ENCODE measurements around the gene PLEKHA8.

Gene PLEKHA8

DNA sequence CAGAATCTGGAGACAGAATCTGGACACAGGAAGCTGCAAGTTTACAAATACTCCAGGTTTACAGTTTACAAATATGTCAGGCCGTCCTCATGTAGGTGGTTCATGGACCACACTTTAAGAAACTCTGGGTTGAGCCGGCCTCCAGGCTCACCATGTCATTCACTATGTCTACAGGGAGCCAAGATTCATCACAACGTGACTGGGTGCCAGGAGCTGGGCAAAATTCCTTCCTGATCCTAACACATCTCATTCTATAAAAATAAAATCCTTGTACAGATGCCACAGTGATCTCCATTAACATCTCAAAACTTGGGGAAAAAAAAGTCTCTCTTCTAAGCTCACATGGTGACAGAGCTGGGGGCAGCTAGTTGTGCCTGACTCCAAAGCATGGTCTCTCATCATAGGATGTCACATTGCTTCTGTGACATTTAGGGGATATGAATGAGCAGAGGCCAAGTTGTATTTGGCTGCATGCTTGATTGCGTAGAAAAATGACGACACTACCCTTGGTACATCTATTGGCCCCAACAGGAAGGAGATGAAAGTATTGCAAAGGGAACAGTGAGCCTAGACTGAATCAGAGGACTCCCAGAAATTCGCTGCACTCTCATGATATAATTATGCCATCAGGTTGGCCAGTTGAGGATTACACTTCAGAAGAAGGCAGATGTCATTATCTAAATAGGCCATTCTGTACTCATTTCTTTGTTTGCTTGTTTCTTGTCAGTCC, 142.4 kb downstream of the PLEKHA8 start:
- no peak overlapping the region for H3K9ac ChIP-seq
- no peak for TF ChIP-seq Cebpa-rat (IDR thresholded peaks at IDR 0.05)
- H3K9me3 ChIP-seq, result no peaks in the 10 kb centered on the region
- no peaks in the 10 kb centered on the region for H4K20me1 ChIP-seq
- H3K27me3 ChIP-seq, result no peaks in the 10 kb centered on the region
- no peak overlapping the region for H3K4me3 ChIP-seq
- no peak overlapping the region for H3K4me2 ChIP-seq
- no peak overlapping the region for H3K27ac ChIP-seq
- peaks cover 31% of the 10 kb centered on the region for H3K4me1 ChIP-seq
- H3K36me3 ChIP-seq, result no peaks in the 10 kb centered on the region

DNA sequence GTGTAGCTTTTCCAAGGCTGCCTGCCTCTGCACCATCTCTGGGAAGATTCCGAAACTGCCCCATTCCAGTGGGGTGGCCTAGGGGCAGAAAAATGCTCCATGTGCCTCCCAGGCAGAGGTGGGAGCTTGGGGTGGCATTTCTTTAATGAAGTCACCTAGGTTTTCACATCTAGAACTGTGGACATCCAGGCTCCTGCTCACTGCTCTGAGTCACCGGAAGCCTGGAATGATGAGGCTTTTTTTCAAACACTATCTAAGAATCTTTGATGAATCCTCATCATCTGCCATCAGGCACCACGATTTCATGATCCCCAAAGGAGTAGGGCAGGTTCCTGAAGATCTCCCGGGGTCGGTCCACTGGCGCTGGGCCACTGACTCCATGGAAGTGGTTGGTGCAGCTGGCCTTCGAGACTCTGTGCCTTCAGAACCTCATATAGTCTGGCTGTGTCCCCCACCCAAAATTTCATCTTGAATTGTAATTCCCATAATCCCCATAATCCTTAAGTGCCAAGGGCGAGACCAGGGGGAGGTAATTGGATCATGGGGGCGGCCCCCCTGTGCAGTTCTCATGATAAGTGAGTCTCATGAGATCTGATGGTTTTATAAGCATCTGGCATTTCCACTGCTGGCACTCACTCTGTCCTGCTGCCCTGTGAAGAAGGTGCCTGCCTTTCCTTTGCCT, 143.7 kb downstream of the PLEKHA8 start:
- Histone ChIP-seq H3K27me3 (no peaks in the 10 kb centered on the region), H3K4me2 (no peak overlapping the region), H3K9ac (no peak overlapping the region), H3K9me3 (no peaks in the 10 kb centered on the region), H4K20me1 (no peaks in the 10 kb centered on the region), H3K4me3 (no peak overlapping the region), H3K4me1 (peaks cover 44% of the 10 kb centered on the region), H3K27ac (no peak overlapping the region), H3K36me3 (no peaks in the 10 kb centered on the region)
- TF ChIP-seq Cebpa-rat (IDR thresholded peaks at IDR 0.05), result no peak

DNA sequence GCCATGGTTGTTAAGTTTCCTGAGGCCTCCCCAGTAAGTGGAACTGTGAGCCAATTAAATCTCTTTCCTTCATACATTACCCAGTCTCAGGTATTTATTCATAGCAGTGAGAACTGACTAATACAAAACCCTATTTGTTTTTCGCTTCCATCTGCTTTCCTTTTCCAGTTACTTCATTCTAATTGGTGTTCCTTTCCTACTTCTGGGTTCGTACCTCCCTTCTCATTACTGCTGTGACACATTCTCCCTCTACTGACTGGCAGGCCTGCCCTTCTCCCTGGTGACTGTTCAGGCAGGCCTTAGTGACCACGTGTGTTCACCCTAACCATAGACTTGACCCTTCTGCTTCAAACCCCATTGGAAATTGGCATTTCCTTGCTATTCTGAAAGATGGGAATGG, 144.2 kb downstream of the PLEKHA8 start:
- H3K27ac ChIP-seq, result no peak overlapping the region
- H3K36me3 ChIP-seq, result no peaks in the 10 kb centered on the region
- peaks cover 49% of the 10 kb centered on the region for H3K4me1 ChIP-seq
- no peak overlapping the region for H3K9ac ChIP-seq
- no peaks in the 10 kb centered on the region for H3K27me3 ChIP-seq
- TF ChIP-seq Cebpa-rat (IDR thresholded peaks at IDR 0.05), result no peak
- H3K4me2 ChIP-seq, result no peak overlapping the region
- H3K9me3 ChIP-seq, result no peaks in the 10 kb centered on the region
- H3K4me3 ChIP-seq, result no peak overlapping the region
- H4K20me1 ChIP-seq, result no peaks in the 10 kb centered on the region

DNA sequence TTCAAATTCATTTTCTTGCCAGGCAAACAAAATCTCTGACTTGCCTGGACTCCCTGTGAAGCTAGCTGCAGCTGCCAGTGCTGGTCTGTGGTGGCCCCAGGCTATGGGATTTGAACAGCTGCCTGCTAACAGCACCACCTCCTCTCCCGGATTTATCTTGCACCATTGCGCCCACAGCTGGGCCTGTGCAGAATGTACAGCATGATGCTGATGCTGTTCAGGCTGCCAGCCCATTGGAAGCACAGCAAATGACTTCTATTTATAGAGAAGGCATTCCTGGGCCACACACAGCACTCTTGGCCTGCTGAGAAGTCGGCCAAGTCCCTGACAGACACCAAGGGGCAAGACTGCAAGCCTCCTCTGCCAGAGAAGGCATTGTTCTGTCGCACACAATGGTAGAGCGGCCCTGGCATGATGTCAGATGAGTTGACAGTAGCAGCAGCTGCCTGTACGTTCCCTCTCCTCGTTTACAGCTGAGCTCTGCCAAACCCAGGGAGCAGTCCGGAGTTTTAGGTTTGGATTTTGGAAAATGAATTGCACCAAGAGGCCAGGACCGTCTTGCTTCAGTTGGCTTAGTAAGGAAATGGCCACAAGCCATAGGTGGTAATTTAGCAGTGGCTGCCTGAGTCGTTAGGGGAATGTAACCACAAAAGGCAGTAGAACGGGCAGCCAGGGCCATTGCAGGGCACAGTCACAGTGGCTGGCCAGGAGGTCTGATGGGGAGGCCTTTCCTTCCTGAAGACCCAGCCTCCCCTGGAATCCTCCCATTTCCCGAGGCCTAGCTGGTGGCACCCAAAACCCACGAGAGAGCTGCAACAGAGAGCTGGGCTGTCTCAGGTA, 145.1 kb downstream of the PLEKHA8 start:
- H3K4me3 ChIP-seq, result no peak overlapping the region
- no peaks in the 10 kb centered on the region for H4K20me1 ChIP-seq
- no peaks in the 10 kb centered on the region for H3K36me3 ChIP-seq
- no peaks in the 10 kb centered on the region for H3K27me3 ChIP-seq
- peaks cover 49% of the 10 kb centered on the region for H3K4me1 ChIP-seq
- H3K27ac ChIP-seq, result 0 out of 2 replicates have a peak overlapping the region, but pooled peaks have one; percentile 5
- H3K9ac ChIP-seq, result no peak overlapping the region
- no peak for TF ChIP-seq Cebpa-rat (IDR thresholded peaks at IDR 0.05)
- H3K9me3 ChIP-seq, result no peaks in the 10 kb centered on the region
- H3K4me2 ChIP-seq, result peak overlapping the region; percentile 57

DNA sequence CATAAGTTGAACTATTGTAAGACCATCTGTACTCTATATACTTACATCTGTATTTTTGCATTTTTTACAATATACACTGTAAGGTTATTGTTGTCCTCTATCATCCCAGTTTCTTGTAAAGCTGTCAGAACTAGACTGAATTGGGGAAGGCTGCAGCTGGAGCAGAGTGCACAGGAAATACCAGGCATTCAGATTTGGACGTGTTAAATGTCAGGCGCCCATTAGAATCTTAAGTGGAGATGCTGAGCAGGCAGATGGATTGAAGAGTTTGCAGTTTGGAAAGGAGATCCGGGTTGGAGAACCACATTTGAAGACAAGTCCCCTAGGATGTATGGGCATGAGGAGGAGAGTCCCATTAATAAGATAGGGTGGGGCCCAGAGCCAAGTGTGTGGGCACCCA, 147.0 kb downstream of the PLEKHA8 start:
- peak overlapping the region; percentile 69 for H3K4me2 ChIP-seq
- no peak overlapping the region for H3K4me3 ChIP-seq
- H3K9ac ChIP-seq, result no peak overlapping the region
- no peaks in the 10 kb centered on the region for H3K36me3 ChIP-seq
- no peaks in the 10 kb centered on the region for H3K27me3 ChIP-seq
- no peaks in the 10 kb centered on the region for H4K20me1 ChIP-seq
- no peak overlapping the region for H3K27ac ChIP-seq
- peaks cover 56% of the 10 kb centered on the region for H3K4me1 ChIP-seq
- no peaks in the 10 kb centered on the region for H3K9me3 ChIP-seq
- TF ChIP-seq Cebpa-rat (IDR thresholded peaks at IDR 0.05), result no peak

DNA sequence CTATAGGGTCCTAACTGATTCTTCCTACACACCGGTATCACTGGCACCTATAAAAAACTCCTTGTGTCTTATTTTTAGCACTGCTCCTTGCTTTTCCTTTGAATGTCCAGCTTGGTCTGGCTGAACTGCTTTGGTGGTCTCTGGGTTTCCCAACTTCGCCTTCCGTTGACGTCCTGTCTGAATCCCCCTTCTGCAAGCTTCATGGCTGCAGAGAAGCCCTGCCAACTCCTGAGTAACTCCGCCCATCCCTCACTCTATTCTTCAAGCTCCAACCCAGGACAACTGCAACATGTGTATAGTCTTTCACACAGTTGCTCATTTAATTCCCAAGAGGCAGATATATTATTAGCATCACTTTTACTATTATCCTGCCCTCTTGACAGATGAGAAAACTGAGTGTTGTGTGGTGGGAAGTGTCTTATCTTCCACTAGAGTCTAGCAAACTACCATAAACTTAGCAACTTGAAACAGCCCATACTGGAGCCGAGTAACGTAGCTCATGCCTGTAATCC, 147.5 kb downstream of the PLEKHA8 start:
- no peaks in the 10 kb centered on the region for H3K9me3 ChIP-seq
- no peaks in the 10 kb centered on the region for H3K36me3 ChIP-seq
- peaks cover 56% of the 10 kb centered on the region for H3K4me1 ChIP-seq
- no peak overlapping the region for H3K27ac ChIP-seq
- H3K27me3 ChIP-seq, result no peaks in the 10 kb centered on the region
- no peak overlapping the region for H3K9ac ChIP-seq
- H4K20me1 ChIP-seq, result no peaks in the 10 kb centered on the region
- peak overlapping the region; percentile 69 for H3K4me2 ChIP-seq
- H3K4me3 ChIP-seq, result no peak overlapping the region
- TF ChIP-seq Cebpa-rat (IDR thresholded peaks at IDR 0.05), result no peak

DNA sequence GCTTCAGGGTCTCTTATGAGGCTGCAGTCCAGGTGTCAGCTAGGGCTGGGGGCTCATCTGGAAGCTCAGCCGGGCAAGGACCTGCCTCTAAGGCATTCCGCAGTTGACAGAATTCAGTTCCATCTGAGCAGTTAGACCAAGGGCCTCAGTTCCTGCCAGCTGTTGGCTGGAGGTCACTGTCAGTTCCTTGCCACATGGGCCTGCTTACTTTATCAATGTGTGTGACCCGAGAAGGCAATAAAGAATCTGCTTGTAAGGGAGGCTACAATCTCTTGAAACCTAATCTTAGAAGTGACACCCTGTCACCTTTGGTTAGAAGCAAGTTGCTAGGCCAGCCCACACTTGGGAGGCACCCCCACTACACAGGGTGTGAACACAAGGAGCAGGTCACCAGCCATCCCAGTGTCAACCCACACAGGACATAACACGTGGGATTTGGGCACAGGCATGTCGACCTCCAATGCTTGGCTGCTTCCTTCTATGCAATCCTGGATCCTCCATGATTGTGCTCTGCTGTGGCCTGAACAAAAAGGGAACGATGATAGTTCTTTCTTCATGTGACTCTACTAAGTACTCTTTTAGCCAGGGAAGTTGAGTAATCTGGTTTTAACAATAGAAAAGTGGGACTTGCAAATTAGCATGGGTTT, 148.4 kb downstream of the PLEKHA8 start:
- Histone ChIP-seq H3K27ac (peak overlapping the region; percentile 44; the same call in 1 of the 2 replicates), H3K4me1 (peaks cover 56% of the 10 kb centered on the region), H3K4me2 (peak overlapping the region; percentile 69), H3K36me3 (no peaks in the 10 kb centered on the region), H3K9me3 (no peaks in the 10 kb centered on the region), H3K27me3 (no peaks in the 10 kb centered on the region), H3K9ac (no peak overlapping the region; the same call in 1 of the 2 replicates), H4K20me1 (no peaks in the 10 kb centered on the region), H3K4me3 (no peak overlapping the region)
- no peak for TF ChIP-seq Cebpa-rat (IDR thresholded peaks at IDR 0.05)

DNA sequence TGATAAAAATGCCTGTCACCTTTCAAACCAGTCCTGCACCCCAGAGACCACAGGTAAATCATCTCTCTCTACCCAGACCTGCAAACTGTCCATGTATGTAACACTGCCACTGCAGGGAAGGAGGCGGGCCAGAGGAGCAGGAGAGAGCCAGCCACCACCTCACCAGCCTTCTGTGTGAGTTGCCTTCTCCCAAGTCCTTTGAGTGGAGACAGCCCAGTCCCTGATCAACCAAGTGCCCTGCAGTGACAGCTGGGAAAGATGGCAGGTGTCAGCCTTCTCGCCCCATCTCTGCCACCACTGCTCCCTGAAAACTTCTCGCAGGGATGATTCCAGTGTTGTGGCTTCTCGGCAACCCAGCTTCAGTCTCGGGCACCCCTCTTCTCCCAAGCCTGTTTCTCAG, 149.0 kb downstream of the PLEKHA8 start:
- Histone ChIP-seq H3K4me1 (peaks cover 56% of the 10 kb centered on the region), H3K36me3 (no peaks in the 10 kb centered on the region), H3K27me3 (no peaks in the 10 kb centered on the region), H3K27ac (peak overlapping the region; percentile 44; the same call in 1 of the 2 replicates), H3K4me3 (no peak overlapping the region), H3K9ac (no peak overlapping the region), H4K20me1 (no peaks in the 10 kb centered on the region), H3K4me2 (peak overlapping the region; percentile 69), H3K9me3 (no peaks in the 10 kb centered on the region)
- TF ChIP-seq Cebpa-rat (IDR thresholded peaks at IDR 0.05), result no peak

DNA sequence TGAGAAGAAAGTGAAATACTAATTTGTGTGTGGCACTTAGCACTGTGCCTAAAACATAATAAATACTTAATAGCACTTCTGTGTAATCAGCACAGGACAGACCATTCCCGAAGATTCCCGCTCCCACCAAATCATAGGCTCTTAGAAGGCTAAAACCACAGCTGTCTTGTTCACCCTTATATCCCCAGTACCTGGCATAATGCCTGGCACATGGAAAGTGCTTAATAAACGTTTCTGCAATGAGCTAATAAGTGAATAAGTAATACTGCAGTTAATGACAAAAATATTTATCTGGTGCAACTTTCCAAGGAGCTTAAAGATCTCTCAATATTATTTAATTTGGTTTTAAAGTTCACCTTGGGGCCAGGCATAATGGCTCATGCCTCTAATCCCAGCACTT, 149.8 kb downstream of the PLEKHA8 start:
- peaks cover 50% of the 10 kb centered on the region for H3K4me1 ChIP-seq
- H3K27ac ChIP-seq, result no peak overlapping the region

More for the DNA sequence above, 149.8 kb downstream of the PLEKHA8 start:
- no peak overlapping the region for H3K9ac ChIP-seq
- no peaks in the 10 kb centered on the region for H3K9me3 ChIP-seq
- no peak for TF ChIP-seq Cebpa-rat (IDR thresholded peaks at IDR 0.05)
- no peaks in the 10 kb centered on the region for H3K36me3 ChIP-seq
- H4K20me1 ChIP-seq, result no peaks in the 10 kb centered on the region
- H3K4me2 ChIP-seq, result no peak overlapping the region
- no peak overlapping the region for H3K4me3 ChIP-seq
- no peaks in the 10 kb centered on the region for H3K27me3 ChIP-seq

Measured in BLaER1 (cell line).